ENCODE measurements around the gene SMARCC1. TPM values are rescaled to one million over a fixed set of nuclear protein-coding genes. Genes with fewer than 3 reads are reported as not detected.

Gene SMARCC1
- total and polyA plus RNA-seq, 2 experiments from 2014 or later: 35.5 to 38.2 TPM

- H3K4me1 ChIP-seq (ENCODE audit: insufficient read depth): no peaks in the 10 kb centered on the region
- no peaks in the 10 kb centered on the region for H3K9me3 ChIP-seq (ENCODE audit: low read depth)
- DNase-seq (ENCODE audit: low spot score): no peak
- no peak overlapping the region for H3K4me2 ChIP-seq
- H3K27me3 ChIP-seq: no peaks in the 10 kb centered on the region
- no peaks in the 10 kb centered on the region for H4K20me1 ChIP-seq (ENCODE audit: insufficient read depth, poor library complexity, severe bottlenecking)
- no peaks in the 10 kb centered on the region for H3K9me2 ChIP-seq (replicated peaks; ENCODE audit: insufficient read depth)
- no peak overlapping the region for H3K4me3 ChIP-seq
- H3K27ac ChIP-seq: no peak overlapping the region
- WGBS (ENCODE audit: low lambda C conversion rate, missing lambda C conversion rate): 92% methylated on average over 5 of the region's 5 CpGs
- no peak overlapping the region for H2AFZ ChIP-seq
- H3K79me2 ChIP-seq: peaks cover 8% of the 10 kb centered on the region
- H3K36me3 ChIP-seq (replicated peaks; ENCODE audit: insufficient read depth, low read depth): peaks cover 3% of the 10 kb centered on the region
- TF ChIP-seq EZH2 (IDR thresholded peaks at IDR 0.05; ENCODE audit: borderline replicate concordance): no peak
- TF ChIP-seq EZH2phosphoT487 (IDR thresholded peaks at IDR 0.05; ENCODE audit: low read depth, severe bottlenecking, unreplicated experiment): no peak
- no peak for TF ChIP-seq CTCF (IDR thresholded peaks at IDR 0.05; ENCODE audit: poor library complexity)
Measured at GRCh38 chr3:47685037-47685436, 96.7 kb downstream of the SMARCC1 start.

GRCh38 chr3:47681016-47681415 is 100.7 kb downstream of the SMARCC1 start:
- 96% methylated on average over 2 of the region's 2 CpGs for WGBS (ENCODE audit: low lambda C conversion rate, missing lambda C conversion rate)
- H3K27ac ChIP-seq: no peak overlapping the region
- H3K27me3 ChIP-seq: no peaks in the 10 kb centered on the region
- no peak overlapping the region for H3K4me2 ChIP-seq
- DNase-seq (ENCODE audit: low spot score): no peak
- H4K20me1 ChIP-seq (ENCODE audit: insufficient read depth, poor library complexity, severe bottlenecking): no peaks in the 10 kb centered on the region
- H3K9me2 ChIP-seq (replicated peaks; ENCODE audit: insufficient read depth): no peaks in the 10 kb centered on the region
- H3K36me3 ChIP-seq (replicated peaks; ENCODE audit: insufficient read depth, low read depth): peaks cover 3% of the 10 kb centered on the region
- H2AFZ ChIP-seq: no peak overlapping the region
- no peak overlapping the region for H3K4me3 ChIP-seq
- no peaks in the 10 kb centered on the region for H3K9me3 ChIP-seq (ENCODE audit: low read depth)
- no peaks in the 10 kb centered on the region for H3K4me1 ChIP-seq (ENCODE audit: insufficient read depth)
- peaks cover 8% of the 10 kb centered on the region for H3K79me2 ChIP-seq
- TF ChIP-seq EZH2phosphoT487 (IDR thresholded peaks at IDR 0.05; ENCODE audit: low read depth, severe bottlenecking, unreplicated experiment) (no peak), EZH2 (IDR thresholded peaks at IDR 0.05; ENCODE audit: borderline replicate concordance) (no peak), CTCF (IDR thresholded peaks at IDR 0.05; ENCODE audit: poor library complexity) (no peak)

GRCh38 chr3:47678446-47679338 is 103.0 kb downstream of the SMARCC1 start:
- TF ChIP-seq EZH2 (IDR thresholded peaks at IDR 0.05; ENCODE audit: borderline replicate concordance) (no peak), EZH2phosphoT487 (IDR thresholded peaks at IDR 0.05; ENCODE audit: low read depth, severe bottlenecking, unreplicated experiment) (no peak), CTCF (IDR thresholded peaks at IDR 0.05; ENCODE audit: poor library complexity) (no peak)
- H3K79me2 ChIP-seq: peaks cover 8% of the 10 kb centered on the region

More at GRCh38 chr3:47678446-47679338, 103.0 kb downstream of the SMARCC1 start:
- Histone ChIP-seq H3K27ac (no peak overlapping the region), H3K9me3 (ENCODE audit: low read depth) (no peaks in the 10 kb centered on the region), H3K9me2 (replicated peaks; ENCODE audit: insufficient read depth) (no peaks in the 10 kb centered on the region), H3K4me3 (no peak overlapping the region), H3K4me1 (ENCODE audit: insufficient read depth) (no peaks in the 10 kb centered on the region), H3K27me3 (no peaks in the 10 kb centered on the region), H4K20me1 (ENCODE audit: insufficient read depth, poor library complexity, severe bottlenecking) (no peaks in the 10 kb centered on the region), H3K4me2 (no peak overlapping the region), H3K36me3 (replicated peaks; ENCODE audit: insufficient read depth, low read depth) (peaks cover 3% of the 10 kb centered on the region), H2AFZ (no peak overlapping the region)
- WGBS (ENCODE audit: low lambda C conversion rate, missing lambda C conversion rate): 95% methylated on average over 6 of the region's 6 CpGs
- no peak for DNase-seq (ENCODE audit: low spot score)
